Measurements from ENCODE around the gene ZP1. TPM values are rescaled to one million over a fixed set of nuclear protein-coding genes. Genes with fewer than 3 reads are reported as not detected.

Gene ZP1
- total and polyA plus RNA-seq, 2 of the 8 experiments (the other 6 are each of a cell fraction or from before 2014, with no cell fraction given) = not detected

GRCh38 chr11:60900673-60901404 is 33.5 kb downstream of the ZP1 start (continued):
- TF ChIP-seq POU5F1 (IDR thresholded peaks at IDR 0.05; ENCODE audit: low read depth, low read length) = no peak
- no peak for TF ChIP-seq CHD2 (IDR thresholded peaks at IDR 0.05; ENCODE audit: low read length)
- no peak for TF ChIP-seq MAFK (IDR thresholded peaks at IDR 0.05; ENCODE audit: low read depth, low read length)
